GM18868 (cell line): ENCODE data around the gene OR9Q1.

ENCODE experiments used
- ATAC-seq: cut with Tn5 transposase; IDR thresholded peaks from one replicate; pipeline ENCODE4 v1.9.1; 2021; ENCODE audit warnings: mild to moderate bottlenecking, moderate library complexity; ENCODE audit not compliant: unreplicated experiment

Gene OR9Q1

DNA sequence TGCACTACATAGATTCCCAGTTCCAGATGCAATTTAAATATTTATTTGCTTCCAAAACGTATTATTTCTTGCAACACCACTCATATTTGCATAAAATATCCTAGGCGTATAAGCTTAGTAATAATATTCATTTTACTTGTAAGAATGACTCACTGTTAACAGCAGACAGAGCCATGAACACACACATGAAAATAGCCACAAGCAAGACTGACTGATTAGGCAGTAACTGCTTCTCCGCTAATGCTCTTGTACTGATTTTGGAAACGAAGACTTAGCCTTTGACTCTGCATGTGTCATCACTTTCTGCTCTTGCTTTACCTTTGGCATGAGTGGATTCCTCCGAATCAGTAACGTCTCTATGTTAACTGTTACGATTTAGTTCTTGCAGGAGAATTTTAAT, 199.0 kb downstream of the OR9Q1 start:
- ATAC-seq = no peak

DNA sequence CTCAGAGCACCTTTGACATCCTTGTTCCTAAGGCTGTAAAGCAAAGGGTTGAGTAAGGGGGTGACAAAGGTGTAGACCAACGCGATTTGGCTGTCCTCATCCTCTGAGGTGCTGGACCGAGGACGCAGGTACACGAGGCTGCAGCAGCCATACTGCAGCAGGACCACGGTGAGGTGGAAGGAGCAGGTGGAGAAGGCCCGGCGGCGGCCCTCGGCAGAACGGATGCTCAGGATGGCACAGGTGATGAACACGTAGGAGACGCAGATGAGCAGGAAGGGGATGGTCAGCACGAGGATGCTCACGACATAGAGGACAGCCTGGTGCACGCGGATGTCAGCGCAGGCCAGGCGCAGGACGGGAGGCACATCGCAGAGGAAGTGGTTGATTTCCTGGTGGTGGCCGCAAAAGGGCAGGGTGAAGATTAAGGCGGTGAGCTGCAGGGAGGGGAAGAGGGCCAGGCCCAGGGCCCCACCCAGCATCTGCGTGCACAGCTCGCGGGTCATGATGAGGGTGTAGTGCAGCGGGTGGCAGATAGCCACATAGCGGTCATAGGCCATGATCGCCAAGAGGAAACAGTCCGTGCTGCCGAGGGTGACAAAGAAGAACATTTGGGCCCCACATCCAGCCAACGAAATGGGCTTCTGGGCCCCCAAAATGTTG, 204.4 kb downstream of the OR9Q1 start:
- ATAC-seq = no peak
